Measurements from ENCODE around the gene TMEFF2.
"Not testable (repeated sequence)": the region's sequence is repeated elsewhere in the genome, so short reads cannot be mapped to it uniquely, and the experiment has no call there.

TMEFF2 gene

GRCh38 chr2:192130312-192130711, 64.4 kb downstream of the TMEFF2 start:
- DNase-seq (ENCODE audit: low spot score), result not testable (repeated sequence)

DNA sequence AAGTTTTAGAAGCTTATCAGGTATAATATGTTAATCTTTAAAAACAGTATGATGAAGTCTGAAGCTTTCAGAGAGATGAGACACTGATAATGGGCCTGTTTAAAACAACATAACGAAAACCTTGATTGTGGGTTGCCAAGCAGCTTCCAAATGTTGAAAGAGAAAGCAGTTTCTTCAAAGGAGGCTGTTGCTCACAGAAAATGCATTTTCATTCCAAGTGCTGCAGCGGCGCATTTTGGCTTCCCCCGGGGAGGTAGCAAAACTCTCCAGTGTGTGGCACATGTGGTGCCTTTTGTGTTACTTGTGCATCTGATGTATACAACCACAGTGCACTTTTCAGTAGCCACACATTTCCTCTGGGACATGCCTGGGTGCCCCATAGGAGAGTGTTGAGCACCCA, 66.1 kb downstream of the TMEFF2 start:
- DNase-seq (ENCODE audit: low spot score), result no peak

- DNase-seq (ENCODE audit: low spot score), result no peak
These were observed 67.3 kb downstream of the TMEFF2 start for GRCh38 chr2:192127434-192127833.

GRCh38 chr2:192126912-192127311, 67.8 kb downstream of the TMEFF2 start:
- no peak for DNase-seq (ENCODE audit: low spot score)

- DNase-seq (ENCODE audit: low spot score), result no peak
These were observed 68.3 kb downstream of the TMEFF2 start for GRCh38 chr2:192126426-192126825.

DNA sequence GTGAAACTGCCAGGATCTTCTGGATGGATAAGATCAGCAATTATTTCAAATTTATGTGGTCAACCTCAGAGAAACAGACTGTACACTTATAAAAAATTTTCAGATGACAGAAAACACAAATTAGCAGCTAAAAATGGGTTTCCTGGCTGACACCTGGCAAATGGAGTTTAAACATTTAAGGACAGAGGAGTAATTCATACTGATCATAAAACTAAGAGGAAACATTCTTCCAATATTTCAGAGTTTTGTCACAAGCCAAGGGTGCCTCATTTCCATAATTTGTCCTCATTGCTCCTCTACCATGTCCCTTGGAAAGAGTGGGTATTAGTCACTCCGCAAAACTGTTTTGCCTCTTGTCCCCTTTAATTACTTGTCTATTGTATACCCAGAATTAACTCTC, 70.2 kb downstream of the TMEFF2 start:
- DNase-seq (ENCODE audit: low spot score), result no peak

DNA sequence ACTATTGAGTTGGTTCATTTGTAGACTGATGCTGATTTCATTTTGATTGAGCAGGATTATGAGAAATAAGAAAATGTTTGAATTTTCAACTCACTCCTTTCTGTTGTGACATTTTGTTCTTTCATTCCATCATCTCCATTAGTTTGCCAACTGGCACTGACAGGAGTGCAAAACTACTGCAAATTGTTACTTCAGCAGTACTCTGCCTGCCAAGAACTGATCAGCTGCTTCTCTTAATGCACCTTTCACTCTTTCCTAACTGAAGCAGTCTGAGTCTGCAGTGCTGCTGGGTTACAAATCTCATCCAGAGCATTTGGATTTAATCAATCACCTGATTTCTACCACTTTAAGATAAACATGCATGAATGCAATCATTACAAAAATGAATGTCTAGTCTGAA, 70.9 kb downstream of the TMEFF2 start:
- DNase-seq (ENCODE audit: low spot score), result no peak

GRCh38 chr2:192122946-192123345, 71.8 kb downstream of the TMEFF2 start:
- no peak for DNase-seq (ENCODE audit: low spot score)

DNA sequence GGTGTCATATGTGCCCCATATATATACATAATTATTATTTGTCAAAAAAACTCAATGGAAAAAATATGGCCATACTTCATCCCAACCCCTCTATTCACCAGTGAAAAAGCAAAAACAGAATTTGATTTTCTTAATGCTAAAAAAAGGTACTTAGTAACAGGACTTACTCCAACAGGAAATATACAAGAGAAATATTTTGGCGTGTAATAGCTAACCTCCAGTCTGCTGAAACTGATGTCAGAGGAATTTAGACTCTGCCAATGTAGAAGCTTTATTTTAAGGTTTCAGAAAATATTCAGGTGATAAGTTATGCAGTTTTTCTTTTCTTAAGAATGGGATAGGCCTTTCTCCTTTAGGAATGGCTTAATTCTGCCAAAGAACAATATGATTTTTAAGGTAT, 72.6 kb downstream of the TMEFF2 start:
- DNase-seq (ENCODE audit: low spot score), result no peak

- no peak for DNase-seq (ENCODE audit: low spot score)
These were observed 75.2 kb downstream of the TMEFF2 start for GRCh38 chr2:192119536-192119935.

DNA sequence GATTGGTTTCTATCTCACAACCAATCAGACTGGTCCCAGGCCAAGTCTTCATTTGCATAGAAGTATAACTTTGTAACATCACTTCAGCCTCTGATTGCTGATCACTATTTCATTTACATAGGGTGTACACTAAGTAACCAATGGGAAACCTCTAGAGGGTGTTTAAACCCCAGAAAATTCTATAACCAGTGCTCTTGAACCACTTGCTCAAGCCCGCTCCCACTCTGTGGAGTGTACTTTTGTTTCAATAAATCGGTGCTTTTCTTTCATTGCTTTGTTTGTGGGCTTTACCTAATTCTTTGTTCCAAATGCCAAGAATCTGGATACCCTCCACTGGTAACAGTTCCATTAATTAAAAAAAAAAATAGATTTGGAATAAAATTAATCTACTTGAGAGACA, 77.0 kb downstream of the TMEFF2 start:
- DNase-seq (ENCODE audit: low spot score), result no peak

- DNase-seq (ENCODE audit: low spot score), result not testable (repeated sequence)
These were observed 83.2 kb downstream of the TMEFF2 start for GRCh38 chr2:192111536-192111935.

DNA sequence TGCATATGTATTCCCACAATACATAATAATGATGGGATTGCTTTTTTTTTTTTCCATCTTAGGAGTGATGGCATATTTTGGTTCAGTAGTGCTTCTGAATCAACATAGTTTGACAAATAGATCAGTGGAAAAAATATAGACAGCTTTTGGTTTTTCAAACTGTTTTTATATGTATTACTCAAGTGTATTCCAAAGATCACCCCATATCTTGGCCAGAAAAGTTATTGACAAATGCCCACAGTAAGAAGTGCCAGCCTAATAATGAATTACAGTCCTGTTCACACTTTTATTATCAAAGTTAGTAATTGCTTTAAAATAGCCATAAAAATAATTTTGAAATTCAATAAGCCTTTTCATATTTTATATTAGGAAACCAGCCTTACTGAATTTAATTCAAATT, 95.0 kb downstream of the TMEFF2 start:
- no peak for DNase-seq (ENCODE audit: low spot score)

GRCh38 chr2:192098814-192099491, 95.8 kb downstream of the TMEFF2 start:
- DNase-seq (ENCODE audit: low spot score), result no peak

DNA sequence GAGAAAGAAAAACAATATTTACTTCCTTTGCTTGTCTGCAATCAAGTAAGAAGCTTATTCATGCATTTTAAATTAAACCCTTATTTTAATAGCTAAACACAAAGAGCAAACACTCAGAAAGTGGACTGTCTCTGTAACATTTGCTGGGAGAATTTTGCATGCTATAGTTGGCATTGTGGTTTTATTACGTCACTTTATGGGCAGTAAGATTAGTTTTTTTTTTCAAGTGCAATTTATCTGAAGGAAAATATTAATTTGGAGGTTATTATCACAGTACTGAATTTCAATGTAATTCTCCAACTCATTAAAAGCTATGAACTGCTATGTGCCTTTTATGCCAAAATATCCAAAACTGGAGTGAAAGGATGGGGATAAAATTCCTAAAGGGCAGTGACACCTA, 103.3 kb downstream of the TMEFF2 start:
- DNase-seq (ENCODE audit: low spot score), result no peak

DNA sequence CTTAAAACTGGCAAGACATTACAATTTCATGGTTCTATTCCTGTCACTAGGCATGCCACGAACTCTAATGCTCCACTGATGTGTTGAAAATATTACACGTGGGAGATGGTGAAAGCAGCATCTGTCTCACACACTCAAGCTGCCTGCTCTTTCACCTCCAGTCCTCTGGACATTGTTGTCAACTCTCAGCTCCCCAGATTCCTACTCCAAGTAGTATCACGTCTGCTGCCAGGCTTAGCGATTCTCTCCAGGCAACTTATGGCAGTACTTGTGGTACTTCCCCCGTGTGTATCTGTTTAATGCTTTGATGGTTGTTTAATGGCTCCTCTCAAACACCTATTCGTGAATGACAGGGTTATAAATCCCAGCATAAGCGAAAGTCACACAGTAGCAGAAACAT, 103.8 kb downstream of the TMEFF2 start:
- no peak for DNase-seq (ENCODE audit: low spot score)

DNA sequence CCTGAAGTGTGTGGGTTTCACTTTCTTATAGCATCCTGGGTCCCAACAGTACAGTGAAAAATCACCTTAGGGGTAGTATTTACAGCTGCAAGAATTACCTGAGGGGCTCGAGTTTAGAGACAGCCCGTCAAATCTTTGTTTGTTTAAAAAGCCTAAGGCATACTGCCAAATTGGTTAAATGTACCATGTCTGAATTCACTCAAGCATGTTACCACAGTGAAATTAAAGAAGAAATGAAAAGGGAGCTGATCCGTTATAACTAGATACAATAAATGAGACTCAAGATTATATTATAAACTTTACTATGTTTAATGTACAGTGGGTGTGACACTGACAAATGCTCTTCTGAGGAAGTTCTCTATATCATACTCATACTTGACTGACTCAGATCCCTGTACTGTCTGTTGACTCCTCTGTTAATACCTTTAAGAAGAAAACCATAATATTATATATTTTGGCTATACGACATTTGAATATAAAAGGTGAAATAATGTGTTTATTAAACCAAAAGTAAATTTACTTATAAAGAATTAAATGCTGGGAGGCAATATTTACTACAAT, 107.3 kb downstream of the TMEFF2 start:
- DNase-seq (ENCODE audit: low spot score), result no peak

DNA sequence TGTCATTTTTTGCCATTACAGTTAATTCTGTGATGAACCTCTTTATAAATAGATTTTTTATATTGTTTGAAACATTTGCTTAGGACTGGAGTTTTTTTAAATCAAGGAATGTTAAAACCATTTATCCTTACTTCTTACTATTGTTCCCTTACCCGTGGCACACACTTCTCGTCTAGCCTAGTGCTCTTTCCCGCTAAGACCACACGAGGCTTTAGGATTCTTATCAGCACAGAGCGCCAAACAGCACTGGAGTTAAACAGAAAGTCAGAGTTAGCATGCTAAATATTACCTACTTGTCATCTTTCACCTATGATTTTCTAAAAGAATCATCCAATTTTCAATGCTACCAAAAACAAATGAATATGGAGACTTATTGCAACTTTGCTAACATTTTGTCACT, 112.6 kb downstream of the TMEFF2 start:
- DNase-seq (ENCODE audit: low spot score), result no peak

GRCh38 chr2:192080096-192080495, 114.6 kb downstream of the TMEFF2 start:
- DNase-seq (ENCODE audit: low spot score), result not testable (repeated sequence)

GRCh38 chr2:192073878-192074277, 120.9 kb downstream of the TMEFF2 start:
- DNase-seq (ENCODE audit: low spot score), result no peak

- no peak for DNase-seq (ENCODE audit: low spot score)
These were observed 122.0 kb downstream of the TMEFF2 start for GRCh38 chr2:192072778-192073177.

- DNase-seq (ENCODE audit: low spot score), result no peak
These were observed 122.5 kb downstream of the TMEFF2 start for GRCh38 chr2:192072261-192072660.

DNA sequence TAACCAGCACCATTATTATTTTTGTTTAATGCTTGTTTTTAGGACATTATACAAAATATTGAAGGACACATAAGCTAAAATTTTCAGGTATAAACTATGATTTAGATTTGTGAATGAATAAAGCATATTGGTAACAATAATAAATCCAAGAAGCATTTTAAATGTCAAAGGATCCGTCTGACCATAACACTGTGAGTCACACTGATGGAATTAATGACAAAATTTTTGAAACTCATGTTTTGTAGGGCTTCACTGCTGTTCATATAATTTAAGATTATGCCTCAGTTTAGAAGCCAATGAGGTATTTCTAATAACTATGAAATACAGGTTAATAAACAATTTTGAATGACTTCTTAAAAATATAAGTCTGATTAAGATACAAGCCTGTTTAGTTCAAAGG, 124.6 kb downstream of the TMEFF2 start:
- DNase-seq (ENCODE audit: low spot score), result no peak

DNA sequence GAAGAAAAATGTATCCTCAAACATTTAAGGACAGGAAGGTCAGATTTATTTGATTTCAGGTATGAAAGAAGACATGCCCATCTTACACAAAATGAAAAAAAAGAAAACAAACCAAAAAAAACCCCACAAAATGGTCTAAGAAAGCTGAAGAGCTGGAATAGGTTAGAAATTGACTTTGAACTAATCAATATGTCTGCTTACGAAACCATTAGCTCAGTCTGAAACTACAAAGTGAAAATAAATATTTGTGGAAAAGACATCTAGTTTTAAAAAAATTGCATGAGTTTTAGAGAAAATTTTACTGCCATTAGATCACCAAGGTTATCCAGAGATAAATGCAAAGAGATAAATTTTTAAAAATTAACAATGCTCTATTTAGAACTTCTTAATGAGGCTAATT, 125.3 kb downstream of the TMEFF2 start:
- DNase-seq (ENCODE audit: low spot score), result no peak

Measured in germinal center (tissue), 1 donor.